Fibroblast of lung (primary cell): ENCODE measurements around the gene MSI2. TPM values are rescaled to one million over a fixed set of nuclear protein-coding genes. Genes with fewer than 3 reads are reported as not detected.

Experiments used
- DNase-seq, 2 donors: peaks; one replicate each; pipeline versions ENCODE4 v3.0.0 to v3.0.0-alpha.2; 2010; ENCODE audit warnings: low read depth in 2 of 2
- H2AFZ ChIP-seq: 2 replicates; pipeline ENCODE4 v1.5.1; 2012; ENCODE audit warnings: low read length, control low read depth, inconsistent platforms
- H3K27ac ChIP-seq: 2 replicates; pipeline ENCODE4 v1.5.1; 2011; ENCODE audit warnings: low read length, control low read depth; ENCODE audit not compliant: insufficient read depth
- H3K27me3 ChIP-seq: 2 replicates; pipeline ENCODE4 v1.5.1; 2011; ENCODE audit warnings: mild to moderate bottlenecking, low read length; ENCODE audit not compliant: control insufficient read depth, insufficient read depth
- H3K36me3 ChIP-seq: 2 replicates; pipeline ENCODE4 v1.5.1; 2011; ENCODE audit warnings: low read length; ENCODE audit not compliant: control insufficient read depth, insufficient read depth
- H3K4me1 ChIP-seq: 2 replicates; pipeline ENCODE4 v1.5.1; 2011; ENCODE audit warnings: low read length; ENCODE audit not compliant: control insufficient read depth, insufficient read depth; ENCODE audit errors: extremely low read depth
- H3K4me2 ChIP-seq: 2 replicates; pipeline ENCODE4 v1.5.1; 2011; ENCODE audit warnings: low read length, control low read depth; ENCODE audit not compliant: insufficient read depth; ENCODE audit errors: extremely low read depth
- H3K4me3 ChIP-seq, 4 experiments: fragments of 200-600 bp in 1 of 4; sonication (generic) in 1 of 4; replicated peaks in 1 of 4; 2 replicates each; pipeline ENCODE4 v1.5.1; 2011 to 2016; ENCODE audit warnings: low read length in 4 of 4, low read depth in 3 of 4, mild to moderate bottlenecking in 3 of 4, control low read depth in 2 of 4, inconsistent platforms in 1 of 4, mixed read lengths in 1 of 4; ENCODE audit not compliant: insufficient read depth in 1 of 4; ENCODE audit errors: control extremely low read depth in 1 of 4
- H3K79me2 ChIP-seq: 2 replicates; pipeline ENCODE4 v1.5.1; 2012; ENCODE audit warnings: mild to moderate bottlenecking, low read length, inconsistent platforms; ENCODE audit not compliant: control insufficient read depth, insufficient read depth
- H3K9ac ChIP-seq: 2 replicates; pipeline ENCODE4 v1.5.1; 2011; ENCODE audit warnings: mild to moderate bottlenecking, low read length, control low read depth; ENCODE audit not compliant: insufficient read depth
- H3K9me3 ChIP-seq: 2 replicates; pipeline ENCODE4 v1.5.1; 2012; ENCODE audit warnings: low read depth, low read length; ENCODE audit not compliant: control insufficient read depth, insufficient read depth
- H4K20me1 ChIP-seq: 2 replicates; pipeline ENCODE4 v1.5.1; 2011; ENCODE audit warnings: low read length; ENCODE audit not compliant: control insufficient read depth, insufficient read depth; ENCODE audit errors: extremely low read depth
- EZH2 ChIP-seq: IDR thresholded peaks from 2 replicates; pipeline ENCODE4 v1.5.1; 2012; ENCODE audit warnings: low read length, control low read depth, mild to moderate bottlenecking; ENCODE audit errors: missing control alignments
- polyA plus RNA-seq, 2 donors: library from polyadenylated mRNA; depleted of rRNA in 1 of 2; stranded (reverse) in 1 of 2; unstranded in 1 of 2; fragments of >200 nt; gene quantifications; 2 replicates each; pipeline ENCODE4 v1.2.1, GENCODE V29; 2011 to 2012; ENCODE audit warnings: missing spikeins in 1 of 2
- total RNA-seq: library from RNA; depleted of rRNA; stranded (reverse); fragments of >200 nt; gene quantifications from 2 replicates; pipeline ENCODE4 v1.2.1, GENCODE V29; 2014
- TF ChIP-seq, protein P1 (sequence below), 2 donors: IDR thresholded peaks in 1 of 2; conservative IDR thresholded peaks in 1 of 2; 1 replicate in 1 of 2; 2 replicates in 1 of 2; pipeline ENCODE4 v1.5.1; 2011 to 2012; ENCODE audit warnings: low read length in 2 of 2, control low read depth in 1 of 2, inconsistent platforms in 1 of 2, low read depth in 1 of 2, mild to moderate bottlenecking in 1 of 2

MSI2 gene
- total and polyA plus RNA-seq, 2 donors (not counting 1 experiment from before 2014, with no cell fraction given): 6.8 to 14.2 TPM

DNA sequence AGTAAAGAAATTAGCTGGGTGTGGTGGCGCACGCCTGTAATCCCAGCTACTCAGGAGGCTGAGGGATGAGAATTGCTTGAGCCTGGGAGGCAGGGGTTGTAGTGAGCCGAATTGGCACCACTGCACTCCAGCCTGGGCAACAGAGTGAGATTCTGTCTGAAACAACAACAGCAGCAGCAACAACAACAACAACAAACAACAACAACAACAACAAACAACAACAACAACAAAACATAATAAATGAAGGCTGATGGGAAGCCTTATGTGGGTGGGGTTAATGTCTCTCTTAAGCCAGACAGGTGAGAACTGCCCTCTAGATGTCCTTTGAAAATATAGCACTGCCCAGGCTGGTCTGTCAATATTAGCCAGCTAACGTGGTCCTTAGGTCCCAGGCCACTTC lies 107.3 kb downstream of the MSI2 start:
- TF ChIP-seq EZH2: no peak
- TF ChIP-seq, protein P1, sequence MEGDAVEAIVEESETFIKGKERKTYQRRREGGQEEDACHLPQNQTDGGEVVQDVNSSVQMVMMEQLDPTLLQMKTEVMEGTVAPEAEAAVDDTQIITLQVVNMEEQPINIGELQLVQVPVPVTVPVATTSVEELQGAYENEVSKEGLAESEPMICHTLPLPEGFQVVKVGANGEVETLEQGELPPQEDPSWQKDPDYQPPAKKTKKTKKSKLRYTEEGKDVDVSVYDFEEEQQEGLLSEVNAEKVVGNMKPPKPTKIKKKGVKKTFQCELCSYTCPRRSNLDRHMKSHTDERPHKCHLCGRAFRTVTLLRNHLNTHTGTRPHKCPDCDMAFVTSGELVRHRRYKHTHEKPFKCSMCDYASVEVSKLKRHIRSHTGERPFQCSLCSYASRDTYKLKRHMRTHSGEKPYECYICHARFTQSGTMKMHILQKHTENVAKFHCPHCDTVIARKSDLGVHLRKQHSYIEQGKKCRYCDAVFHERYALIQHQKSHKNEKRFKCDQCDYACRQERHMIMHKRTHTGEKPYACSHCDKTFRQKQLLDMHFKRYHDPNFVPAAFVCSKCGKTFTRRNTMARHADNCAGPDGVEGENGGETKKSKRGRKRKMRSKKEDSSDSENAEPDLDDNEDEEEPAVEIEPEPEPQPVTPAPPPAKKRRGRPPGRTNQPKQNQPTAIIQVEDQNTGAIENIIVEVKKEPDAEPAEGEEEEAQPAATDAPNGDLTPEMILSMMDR (conservative IDR thresholded peaks at IDR 0.05 in 1 of 2, IDR thresholded peaks at IDR 0.05 in 1 of 2; ENCODE audit: low read depth in 1 of 2, low read length in 2 of 2): no peak
- H3K9me3 ChIP-seq: no peaks in the 10 kb centered on the region
- no peaks in the 10 kb centered on the region for H4K20me1 ChIP-seq
- H3K27ac ChIP-seq: no peak overlapping the region
- H3K27me3 ChIP-seq: no peaks in the 10 kb centered on the region
- H2AFZ ChIP-seq: no peak overlapping the region
- no peaks in the 10 kb centered on the region for H3K36me3 ChIP-seq
- no peaks in the 10 kb centered on the region for H3K4me1 ChIP-seq
- H3K9ac ChIP-seq: no peak overlapping the region
- no peaks in the 10 kb centered on the region for H3K79me2 ChIP-seq
- H3K4me2 ChIP-seq: no peak overlapping the region
- H3K4me3 ChIP-seq: no peak overlapping the region
- no peak for DNase-seq

DNA sequence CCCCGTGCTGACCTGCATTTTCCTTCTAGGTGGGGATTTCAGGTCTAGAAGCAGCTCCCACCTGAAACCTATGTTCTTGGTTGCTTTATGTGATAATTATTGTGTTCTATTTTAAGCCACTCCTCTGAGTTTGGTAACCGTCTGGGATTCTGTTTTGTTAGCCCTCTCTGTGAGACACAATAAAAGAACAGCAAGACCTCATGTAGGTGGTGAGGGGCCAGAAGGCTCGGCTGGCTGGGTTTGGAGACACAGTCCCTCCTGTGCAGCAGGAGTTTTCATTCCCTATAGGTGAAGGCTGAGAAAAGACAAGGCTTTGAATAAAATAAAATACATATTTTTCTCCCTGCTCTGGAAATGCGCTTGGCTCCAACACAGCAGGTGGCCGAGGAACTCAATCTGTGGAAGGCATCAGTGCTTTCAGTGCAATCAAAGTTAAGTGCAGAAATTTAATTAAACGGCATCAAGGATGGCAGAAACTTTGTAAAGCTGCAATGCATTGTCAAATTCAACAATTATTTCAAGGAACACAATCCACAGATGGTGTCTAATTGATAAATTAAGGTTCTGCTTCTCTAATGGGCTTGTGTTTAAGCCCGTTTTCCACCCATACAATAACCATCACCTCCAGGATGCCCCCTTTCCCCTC lies 107.8 kb downstream of the MSI2 start:
- Histone ChIP-seq H3K36me3 (no peaks in the 10 kb centered on the region), H3K4me3 (no peak overlapping the region), H3K4me2 (no peak overlapping the region), H4K20me1 (no peaks in the 10 kb centered on the region), H3K27me3 (no peaks in the 10 kb centered on the region), H2AFZ (no peak overlapping the region), H3K9me3 (no peaks in the 10 kb centered on the region), H3K9ac (no peak overlapping the region), H3K27ac (no peak overlapping the region), H3K4me1 (no peaks in the 10 kb centered on the region), H3K79me2 (no peaks in the 10 kb centered on the region)
- TF ChIP-seq EZH2: no peak
- TF ChIP-seq, protein P1 (conservative IDR thresholded peaks at IDR 0.05 in 1 of 2, IDR thresholded peaks at IDR 0.05 in 1 of 2; ENCODE audit: low read depth in 1 of 2, low read length in 2 of 2): no peak
- DNase-seq: no peak

DNA sequence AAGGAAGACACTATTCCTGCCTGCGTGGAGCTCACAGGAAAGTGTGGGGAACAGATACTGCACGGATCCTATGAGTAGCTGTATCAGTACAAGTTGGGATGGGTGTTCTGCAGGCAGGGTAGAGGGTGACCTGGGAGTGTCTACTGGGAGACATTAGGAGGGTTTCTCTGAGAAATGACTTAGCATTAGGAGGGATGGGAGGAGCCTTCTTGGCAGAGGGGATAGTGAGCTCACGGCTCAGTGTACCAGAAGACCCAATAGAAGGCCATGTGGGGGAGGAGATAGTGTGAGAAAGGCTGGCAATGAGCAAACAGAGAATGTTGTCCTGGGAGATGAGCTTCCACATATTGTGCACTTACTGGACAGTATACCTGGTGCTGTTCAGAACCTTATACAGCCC lies 109.1 kb downstream of the MSI2 start:
- Histone ChIP-seq H3K36me3 (no peaks in the 10 kb centered on the region), H3K4me3 (no peak overlapping the region), H4K20me1 (no peaks in the 10 kb centered on the region), H3K4me2 (no peak overlapping the region), H3K27me3 (no peaks in the 10 kb centered on the region), H3K9me3 (no peaks in the 10 kb centered on the region), H2AFZ (no peak overlapping the region), H3K79me2 (no peaks in the 10 kb centered on the region), H3K27ac (no peak overlapping the region), H3K9ac (no peak overlapping the region), H3K4me1 (no peaks in the 10 kb centered on the region)
- TF ChIP-seq EZH2: no peak
- TF ChIP-seq, protein P1 (conservative IDR thresholded peaks at IDR 0.05 in 1 of 2, IDR thresholded peaks at IDR 0.05 in 1 of 2; ENCODE audit: low read depth in 1 of 2, low read length in 2 of 2): no peak
- DNase-seq: no peak
